IMR-90 (cell line): ENCODE data around the gene ANKRD42. TPM values are rescaled to one million over a fixed set of nuclear protein-coding genes. Genes with fewer than 3 reads are reported as not detected.

Experiments
- ATAC-seq: fragments of 200-7000 bp; cut with Tn5 transposase; 2 replicates; pipeline ENCODE4 v1.9.1; 2020; ENCODE audit warnings: low read depth, mild to moderate bottlenecking, moderate library complexity
- BruUV-seq: library from RNA; stranded (reverse); fragments of 400-500 nt; replicated peaks from 2 replicates; lab custom pipeline; 2021; lab: Mats Ljungman, UMichigan
- CTCF ChIA-PET: fragments of 300-600 bp; formaldehyde crosslinking; extraction: SDS; loops from one replicate; lab custom pipeline; 2021; ENCODE audit warnings: antibody characterized with exemption; lab: Yijun Ruan, JAX
- POLR2A ChIA-PET: fragments of 300-600 bp; sonication (Branson Sonifier 250); formaldehyde crosslinking; loops from one replicate; lab custom pipeline; 2022; ENCODE audit warnings: antibody characterized with exemption; ENCODE audit not compliant: unreplicated experiment; lab: Charles Lee
- DNase-seq: peaks from one replicate; pipeline ENCODE4 v3.0.0; 2013
- H2AFZ ChIP-seq: replicated peaks from 2 replicates; pipeline ENCODE3; 2013; ENCODE audit warnings: low read length, mild to moderate bottlenecking; ENCODE audit not compliant: poor library complexity
- H2AK5ac ChIP-seq: 2 replicates; pipeline ENCODE4 v1.6.1; 2013; ENCODE audit warnings: low read depth, low read length, inconsistent platforms
- H2AK9ac ChIP-seq: replicated peaks from 2 replicates; pipeline ENCODE3; 2013; ENCODE audit warnings: mild to moderate bottlenecking, low read depth, low read length, moderate library complexity; ENCODE audit not compliant: poor library complexity
- H2BK120ac ChIP-seq: 2 replicates; pipeline ENCODE4 v1.6.1; 2013; ENCODE audit warnings: low read depth, low read length, inconsistent platforms
- H2BK15ac ChIP-seq: 3 replicates; pipeline ENCODE4 v1.6.1; 2013; ENCODE audit warnings: low read depth, low read length, inconsistent platforms
- H2BK20ac ChIP-seq: 2 replicates; pipeline ENCODE4 v1.6.1; 2013; ENCODE audit warnings: low read depth, mild to moderate bottlenecking, inconsistent platforms, low read length, moderate library complexity
- H2BK5ac ChIP-seq: 2 replicates; pipeline ENCODE4 v1.6.1; 2013; ENCODE audit warnings: mild to moderate bottlenecking, low read depth, low read length, inconsistent platforms; ENCODE audit not compliant: poor library complexity, severe bottlenecking
- H3K14ac ChIP-seq: replicated peaks from 2 replicates; pipeline ENCODE4 v1.6.1; 2013; ENCODE audit warnings: low read depth, low read length, inconsistent platforms
- H3K18ac ChIP-seq: 2 replicates; pipeline ENCODE4 v1.6.1; 2013; ENCODE audit warnings: low read depth, low read length, control low read depth
- H3K23ac ChIP-seq: 2 replicates; pipeline ENCODE4 v1.6.1; 2013; ENCODE audit warnings: low read depth, low read length, inconsistent platforms
- H3K27ac ChIP-seq: 2 replicates; pipeline ENCODE4 v1.5.1; 2013; ENCODE audit warnings: mild to moderate bottlenecking, control low read depth, low read length; ENCODE audit not compliant: insufficient read depth
- H3K27me3 ChIP-seq: 2 replicates; pipeline ENCODE4 v1.6.1; 2013; ENCODE audit warnings: low read length; ENCODE audit not compliant: control insufficient read depth, insufficient read depth
- H3K36me3 ChIP-seq: 2 replicates; pipeline ENCODE4 v1.6.1; 2013; ENCODE audit warnings: low read length, mixed read lengths; ENCODE audit not compliant: control insufficient read depth, insufficient read depth
- H3K4ac ChIP-seq: 2 replicates; pipeline ENCODE4 v1.6.1; 2013; ENCODE audit warnings: low read depth, low read length, inconsistent platforms
- H3K4me1 ChIP-seq: 2 replicates; pipeline ENCODE4 v1.6.1; 2013; ENCODE audit warnings: low read length, mixed read lengths; ENCODE audit not compliant: control insufficient read depth, insufficient read depth
- H3K4me2 ChIP-seq: 2 replicates; pipeline ENCODE4 v1.6.1; 2013; ENCODE audit warnings: low read depth, mild to moderate bottlenecking, control low read depth, low read length, moderate library complexity
- H3K4me3 ChIP-seq: 2 replicates; pipeline ENCODE4 v1.5.1; 2013; ENCODE audit warnings: low read depth, mild to moderate bottlenecking, control low read depth, low read length, moderate library complexity; ENCODE audit not compliant: insufficient read depth
- H3K56ac ChIP-seq: 2 replicates; pipeline ENCODE4 v1.6.1; 2013; ENCODE audit warnings: low read length, inconsistent platforms; ENCODE audit not compliant: insufficient read depth; ENCODE audit errors: extremely low read depth
- H3K79me1 ChIP-seq, 2 experiments: 2 replicates each; pipeline ENCODE4 v1.6.1; 2013; ENCODE audit warnings: low read length in 2 of 2, inconsistent platforms in 1 of 2, low read depth in 1 of 2
- H3K9ac ChIP-seq: 2 replicates; pipeline ENCODE4 v1.6.1; 2013; ENCODE audit warnings: low read depth, low read length, control low read depth
- H3K9me1 ChIP-seq: 2 replicates; pipeline ENCODE4 v1.6.1; 2013; ENCODE audit warnings: low read length, inconsistent platforms; ENCODE audit not compliant: insufficient read depth
- H3K9me3 ChIP-seq: 2 replicates; pipeline ENCODE4 v1.6.1; 2013; ENCODE audit warnings: low read length; ENCODE audit not compliant: control insufficient read depth, insufficient read depth
- H4K20me1 ChIP-seq: 2 replicates; pipeline ENCODE4 v1.6.1; 2013; ENCODE audit warnings: low read length, inconsistent platforms; ENCODE audit not compliant: insufficient read depth
- H4K5ac ChIP-seq: 2 replicates; pipeline ENCODE4 v1.6.1; 2013; ENCODE audit warnings: mild to moderate bottlenecking, low read depth, low read length, control low read depth
- H4K8ac ChIP-seq, 2 experiments: 2 replicates each; pipeline ENCODE4 v1.6.1; 2013; ENCODE audit warnings: low read depth in 2 of 2, low read length in 2 of 2, control low read depth in 1 of 2, inconsistent platforms in 1 of 2
- H4K91ac ChIP-seq: 2 replicates; pipeline ENCODE4 v1.6.1; 2013; ENCODE audit warnings: low read depth, low read length, inconsistent platforms; ENCODE audit not compliant: insufficient read depth
- CTCF ChIP-seq: conservative IDR thresholded peaks from 2 replicates; pipeline ENCODE4 v1.5.1; 2012; ENCODE audit warnings: mild to moderate bottlenecking, low read depth, low read length, improper control_type of control experiment
- ELK1 ChIP-seq: fragments of 150-350 bp; IDR thresholded peaks from 2 replicates; pipeline ENCODE4 v1.6.1; 2016; ENCODE audit warnings: low read depth, mild to moderate bottlenecking, low read length, moderate library complexity, borderline replicate concordance
- FOS ChIP-seq: fragments of 150-350 bp; IDR thresholded peaks from 2 replicates; pipeline ENCODE4 v1.6.1; 2016; ENCODE audit warnings: low read depth, low read length
- MAZ ChIP-seq: IDR thresholded peaks from 2 replicates; pipeline ENCODE4 v1.6.1; 2012; ENCODE audit warnings: low read depth, mild to moderate bottlenecking, low read length, improper control_type of control experiment, moderate library complexity, borderline replicate concordance
- MXI1 ChIP-seq: IDR thresholded peaks from 2 replicates; pipeline ENCODE4 v1.6.1; 2012; ENCODE audit warnings: low read depth, mild to moderate bottlenecking, low read length, moderate library complexity, borderline replicate concordance
- RAD21 ChIP-seq: IDR thresholded peaks from 2 replicates; pipeline ENCODE4 v1.6.1; 2012; ENCODE audit warnings: low read length, improper control_type of control experiment
- WGBS, 2 experiments: methylation state at CpG; one replicate each; pipeline versions ENCODE4 v1.1.5 to v1.1.7; 2013; ENCODE audit warnings: missing lambda C conversion rate in 2 of 2; ENCODE audit not compliant: insufficient read length in 1 of 2; ENCODE audit errors: extremely low coverage in 2 of 2; 5-methylcytosine and 5-hydroxymethylcytosine counted together
- dilution Hi-C: fragments of 300-500 bp; cut with HindIII; formaldehyde crosslinking; loops from one replicate; pipeline ENCODE4 v1.14.3; 2018; ENCODE audit warnings: low sequenced_read_pairs; ENCODE audit not compliant: unreplicated experiment
- in situ Hi-C: fragments of 300-500 bp; cut with MboI; formaldehyde crosslinking; loops from 3 replicates; pipeline ENCODE4 v1.14.3; 2019; ENCODE audit warnings: low sequenced_read_pairs, inconsistent platforms, mixed read lengths
- intact Hi-C: fragments of 100-400 bp; cut with micrococcal nuclease; formaldehyde crosslinking; loops from 2 replicates; pipeline ENCODE4 v1.10.0; 2022
- polyA plus RNA-seq, 3 experiments: library from polyadenylated mRNA; depleted of rRNA; stranded (reverse); fragments of >200 nt; gene quantifications; 2 replicates each; pipeline ENCODE4 v1.2.3, GENCODE V29; 2012; ENCODE audit warnings: low replicate concordance in 1 of 3
- total RNA-seq: library from RNA; depleted of rRNA; stranded (reverse); fragments of >200 nt; gene quantifications from 2 replicates; pipeline ENCODE4 v1.2.3, GENCODE V29; 2012

ANKRD42 gene
- total and polyA plus RNA-seq, 2 of the 4 experiments (the other 2 are of a cell fraction), result 5.2 to 5.6 TPM

GRCh38 chr11:83222499-83222898 lies 29.0 kb downstream of the ANKRD42 start:
- Histone ChIP-seq H2BK120ac (no peak overlapping the region), H3K4me3 (no peak overlapping the region), H4K91ac (no peak overlapping the region), H3K36me3 (no peaks in the 10 kb centered on the region), H3K18ac (no peak overlapping the region), H4K5ac (no peak overlapping the region), H3K4me2 (no peak overlapping the region; the same call in 1 of the 2 replicates), H4K8ac (no peak overlapping the region), H3K4me1 (peaks cover 3% of the 10 kb centered on the region; the same call in 1 of the 2 replicates), H3K27ac (no peak overlapping the region), H2BK5ac (no peak overlapping the region), H3K14ac (no peak overlapping the region; the same call in 1 of the 2 replicates), H4K20me1 (no peaks in the 10 kb centered on the region), H2AK9ac (peak overlapping the region; percentile 61), H3K23ac (no peak overlapping the region), H3K9me3 (no peaks in the 10 kb centered on the region), H2AFZ (no peak overlapping the region), H3K56ac (no peak overlapping the region), H2BK15ac (no peak overlapping the region), H2BK20ac (no peak overlapping the region), H3K9me1 (peaks cover 4% of the 10 kb centered on the region; the same call in 1 of the 2 replicates), H3K9ac (no peak overlapping the region), H3K27me3 (no peaks in the 10 kb centered on the region), H3K4ac (no peak overlapping the region), H2AK5ac (no peak overlapping the region), H3K79me1 (no peaks in the 10 kb centered on the region)
- CTCF ChIA-PET, result no interaction called here
- peak; percentile 75 for ATAC-seq
- no TSS peak for BruUV-seq
- dilution Hi-C loops, result no loop called here
- POLR2A ChIA-PET, result no interaction called here
- no CpG with 5 or more reads among the region's 1 CpG for WGBS, 2 experiments
- TF ChIP-seq CTCF, result no peak
- TF ChIP-seq FOS, result no peak
- TF ChIP-seq MXI1, result no peak
- TF ChIP-seq RAD21, result no peak
- no peak for TF ChIP-seq ELK1
- TF ChIP-seq MAZ, result no peak
- intact Hi-C loops, result no loop called here
- peak; percentile 71 for DNase-seq
- in situ Hi-C loops, result no loop called here
